Liver (tissue), 9 donors: ENCODE data around the gene TPD52L1. TPM values are rescaled to one million over a fixed set of nuclear protein-coding genes. Genes with fewer than 3 reads are reported as not detected.

Source experiments
- DNase-seq: peaks from one replicate; pipeline ENCODE4 v3.0.0-alpha.2; 2017; ENCODE audit warnings: low spot score
- H3K27ac ChIP-seq, 2 donors: one replicate each; pipeline ENCODE4 v1.7.0; 2013; ENCODE audit warnings: inconsistent platforms in 2 of 2, low read length in 2 of 2, control low read depth in 1 of 2, low read depth in 1 of 2, mild to moderate bottlenecking in 1 of 2
- H3K27me3 ChIP-seq, 4 donors: one replicate each; pipeline versions ENCODE4 v1.6.1 to v1.7.0; 2013; ENCODE audit warnings: low read length in 3 of 4, inconsistent platforms in 1 of 4, mild to moderate bottlenecking in 1 of 4, moderate library complexity in 1 of 4; ENCODE audit not compliant: control insufficient read depth in 4 of 4, insufficient read depth in 4 of 4
- H3K36me3 ChIP-seq, 4 donors: one replicate each; pipeline versions ENCODE4 v1.6.1 to v1.7.0; 2013; ENCODE audit warnings: low read length in 3 of 4, mild to moderate bottlenecking in 3 of 4, low read depth in 1 of 4, moderate library complexity in 1 of 4; ENCODE audit not compliant: control insufficient read depth in 4 of 4, insufficient read depth in 3 of 4
- H3K4me1 ChIP-seq, 4 donors: one replicate each; pipeline versions ENCODE4 v1.6.1 to v1.7.0; 2013; ENCODE audit warnings: low read length in 3 of 4, mild to moderate bottlenecking in 3 of 4, moderate library complexity in 1 of 4; ENCODE audit not compliant: control insufficient read depth in 4 of 4, insufficient read depth in 4 of 4
- H3K4me3 ChIP-seq, 3 donors: one replicate each; pipeline versions ENCODE4 v1.6.1 to v1.7.0; 2013; ENCODE audit warnings: low read length in 3 of 3, control low read depth in 1 of 3, low read depth in 1 of 3, mild to moderate bottlenecking in 1 of 3
- H3K9ac ChIP-seq, 2 donors: one replicate each; pipeline ENCODE4 v1.7.0; 2013; ENCODE audit warnings: low read length in 2 of 2, mild to moderate bottlenecking in 2 of 2, moderate library complexity in 2 of 2, control low read depth in 1 of 2, low read depth in 1 of 2
- H3K9me3 ChIP-seq, 4 donors: one replicate each; pipeline versions ENCODE4 v1.6.1 to v1.7.0; 2013; ENCODE audit warnings: low read length in 3 of 4; ENCODE audit not compliant: control insufficient read depth in 4 of 4
- ATF3 ChIP-seq: IDR thresholded peaks from 2 replicates; pipeline ENCODE4 v1.6.1; 2016; ENCODE audit warnings: antibody characterized with exemption
- CTCF ChIP-seq: fragments of 150-350 bp; IDR thresholded peaks from 2 replicates; pipeline ENCODE4 v1.5.1; 2017; ENCODE audit warnings: improper control_type of control experiment, low read depth, low read length; ENCODE audit not compliant: missing input control
- EGR1 ChIP-seq, 2 donors: IDR thresholded peaks; 2 replicates each; pipeline ENCODE4 v1.6.1; 2016 to 2018; ENCODE audit warnings: antibody characterized with exemption in 2 of 2, low read depth in 2 of 2
- FOXA1 ChIP-seq: IDR thresholded peaks from 2 replicates; pipeline ENCODE4 v1.6.1; 2016; ENCODE audit warnings: antibody characterized with exemption
- FOXA2 ChIP-seq: IDR thresholded peaks from 2 replicates; pipeline ENCODE4 v1.6.1; 2016; ENCODE audit warnings: antibody characterized with exemption
- GABPA ChIP-seq, 2 donors: IDR thresholded peaks in 1 of 2; conservative IDR thresholded peaks in 1 of 2; 2 replicates each; pipeline ENCODE4 v1.6.1; 2016; ENCODE audit warnings: antibody characterized with exemption in 2 of 2, mild to moderate bottlenecking in 1 of 2, moderate library complexity in 1 of 2
- HNF4A ChIP-seq, 2 donors: conservative IDR thresholded peaks; 2 replicates each; pipeline ENCODE4 v1.6.1; 2016; ENCODE audit warnings: antibody characterized with exemption in 2 of 2, mild to moderate bottlenecking in 2 of 2
- HNF4G ChIP-seq: IDR thresholded peaks from 2 replicates; pipeline ENCODE4 v1.6.1; 2016; ENCODE audit warnings: antibody characterized with exemption
- MAX ChIP-seq: IDR thresholded peaks from 2 replicates; pipeline ENCODE4 v1.6.1; 2016; ENCODE audit warnings: antibody characterized with exemption
- NR2F2 ChIP-seq: IDR thresholded peaks from 2 replicates; pipeline ENCODE4 v1.6.1; 2016; ENCODE audit warnings: antibody characterized with exemption
- RAD21 ChIP-seq, 2 donors: IDR thresholded peaks; 2 replicates each; pipeline ENCODE4 v1.6.1; 2016; ENCODE audit warnings: antibody characterized with exemption in 2 of 2, mild to moderate bottlenecking in 2 of 2
- REST ChIP-seq: IDR thresholded peaks from 2 replicates; pipeline ENCODE4 v1.6.1; 2016; ENCODE audit warnings: antibody characterized with exemption, mild to moderate bottlenecking
- RXRA ChIP-seq, 2 donors: IDR thresholded peaks; 2 replicates each; pipeline ENCODE4 v1.6.1; 2017 to 2018; ENCODE audit warnings: antibody characterized with exemption in 2 of 2, mild to moderate bottlenecking in 1 of 2
- SP1 ChIP-seq: IDR thresholded peaks from 2 replicates; pipeline ENCODE4 v1.6.1; 2018; ENCODE audit warnings: antibody characterized with exemption, mild to moderate bottlenecking
- TAF1 ChIP-seq: conservative IDR thresholded peaks from 2 replicates; pipeline ENCODE4 v1.6.1; 2016; ENCODE audit warnings: antibody characterized with exemption, mild to moderate bottlenecking
- YY1 ChIP-seq: IDR thresholded peaks from 2 replicates; pipeline ENCODE4 v1.6.1; 2016; ENCODE audit warnings: antibody characterized with exemption, mild to moderate bottlenecking
- ZBTB33 ChIP-seq: IDR thresholded peaks from 2 replicates; pipeline ENCODE4 v1.6.1; 2016; ENCODE audit warnings: antibody characterized with exemption
- WGBS: extraction: QIAGEN DNeasy Blood & Tissue Kit; methylation state at CpG from one replicate; pipeline ENCODE4 v1.1.7; 2013; 5-methylcytosine and 5-hydroxymethylcytosine counted together
- polyA plus RNA-seq, 2 donors: library from polyadenylated mRNA; stranded (reverse) in 1 of 2; unstranded in 1 of 2; fragments of 200-250 nt in 1 of 2; fragments of >200 nt in 1 of 2; fragmentation: Nextera tagmentation in 1 of 2; extraction: Ambion mirVana in 1 of 2; gene quantifications; one replicate each; pipeline versions ENCODE4 v1.2.1 to v1.2.3, GENCODE V29; 2013 to 2015
- total RNA-seq, 2 donors: library from RNA; depleted of rRNA; stranded (reverse); fragments of >200 nt; gene quantifications; one replicate each; pipeline ENCODE4 v1.2.3, GENCODE V29; 2014
- donor health status: healthy.
- donor health status: healthy.
- donor health status: healthy.
- donor health status: healthy.
- donor health status: healthy.

The TPD52L1 gene
- total and polyA plus RNA-seq, 4 donors: 8.9 to 66.4 (median 56.6) TPM

GRCh38 chr6:125116710-125117109 lies 36.9 kb upstream of the TPD52L1 start:
- H3K4me3 ChIP-seq: no peak overlapping the region
- H3K36me3 ChIP-seq: no peaks in the 10 kb centered on the region
- 93% methylated on average over 4 of the region's 4 CpGs for WGBS
- no peak for DNase-seq
- no peak overlapping the region for H3K9ac ChIP-seq
- H3K9me3 ChIP-seq: peaks cover 0 to 1% (median 0%) of the 10 kb centered on the region in 4 donors
- H3K27me3 ChIP-seq: no peaks in the 10 kb centered on the region
- H3K27ac ChIP-seq: no peak overlapping the region
- peaks cover 0 to 9% (median 7%) of the 10 kb centered on the region in 4 donors for H3K4me1 ChIP-seq
- TF ChIP-seq RAD21 (IDR thresholded peaks at IDR 0.05): no peak
- no peak for TF ChIP-seq REST
- TF ChIP-seq FOXA2: no peak
- TF ChIP-seq NR2F2: no peak

GRCh38 chr6:125117818-125118217 lies 35.8 kb upstream of the TPD52L1 start:
- Histone ChIP-seq H3K27me3 (no peaks in the 10 kb centered on the region), H3K36me3 (no peaks in the 10 kb centered on the region), H3K27ac (no peak overlapping the region), H3K4me3 (no peak overlapping the region), H3K9me3 (no peaks in the 10 kb centered on the region), H3K4me1 (peaks cover 0 to 20% (median 15%) of the 10 kb centered on the region in 4 donors), H3K9ac (no peak overlapping the region)
- no peak for DNase-seq
- 90% methylated on average over 3 of the region's 3 CpGs for WGBS
- no peak for TF ChIP-seq NR2F2
- no peak for TF ChIP-seq YY1
- no peak for TF ChIP-seq GABPA (IDR thresholded peaks at IDR 0.05 in 1 of 2, conservative IDR thresholded peaks at IDR 0.05 in 1 of 2)
- TF ChIP-seq ATF3: no peak
- no peak for TF ChIP-seq FOXA1
- no peak for TF ChIP-seq TAF1
- TF ChIP-seq RXRA (IDR thresholded peaks at IDR 0.05): no peak
- TF ChIP-seq ZBTB33: no peak
- no peak for TF ChIP-seq HNF4A (conservative IDR thresholded peaks at IDR 0.05)

- WGBS: 92% methylated on average over 3 of the region's 3 CpGs
- no peak overlapping the region for H3K27ac ChIP-seq
- H3K4me1 ChIP-seq: peaks cover 0 to 28% (median 17%) of the 10 kb centered on the region in 4 donors
- no peaks in the 10 kb centered on the region for H3K27me3 ChIP-seq
- no peak overlapping the region for H3K9ac ChIP-seq
- H3K9me3 ChIP-seq: no peaks in the 10 kb centered on the region
- no peak for DNase-seq
- no peak overlapping the region for H3K4me3 ChIP-seq
- TF ChIP-seq SP1 (no peak), RXRA (IDR thresholded peaks at IDR 0.05) (no peak), EGR1 (IDR thresholded peaks at IDR 0.05; ENCODE audit: low read depth in 2 of 2) (no peak), CTCF (no peak), FOXA2 (no peak), FOXA1 (no peak), ATF3 (no peak), HNF4A (conservative IDR thresholded peaks at IDR 0.05) (no peak), MAX (no peak), RAD21 (IDR thresholded peaks at IDR 0.05) (no peak), TAF1 (no peak), GABPA (IDR thresholded peaks at IDR 0.05 in 1 of 2, conservative IDR thresholded peaks at IDR 0.05 in 1 of 2) (no peak), HNF4G (no peak), ZBTB33 (no peak), NR2F2 (no peak)
- no peaks in the 10 kb centered on the region for H3K36me3 ChIP-seq
These were observed 33.5 kb upstream of the TPD52L1 start for GRCh38 chr6:125120054-125120590.
